Spleen (tissue), 11 donors: ENCODE results near the gene GRIK1. TPM values are rescaled to one million over a fixed set of nuclear protein-coding genes. Genes with fewer than 3 reads are reported as not detected.

Experiments
- DNase-seq: peaks from one replicate; pipeline ENCODE4 v3.0.0-alpha.2; 2020
- H3K27ac ChIP-seq, 8 donors: fragments of 200-600 bp; sonication (generic) in 7 of 8; 1 replicate in 4 of 8; 2 replicates in 4 of 8; pipeline versions ENCODE4 v1.5.0 to v1.8.0; 2016 to 2021; ENCODE audit warnings: inconsistent platforms in 4 of 8, mild to moderate bottlenecking in 4 of 8, moderate library complexity in 1 of 8
- H3K27me3 ChIP-seq, 7 donors: fragments of 200-600 bp; sonication (generic) in 6 of 7; replicated peaks in 1 of 7; 1 replicate in 4 of 7; 2 replicates in 3 of 7; pipeline versions ENCODE4 v1.5.0 to v1.8.0; 2016 to 2021; ENCODE audit warnings: inconsistent platforms in 3 of 7, mild to moderate bottlenecking in 1 of 7
- H3K36me3 ChIP-seq, 6 donors: fragments of 200-600 bp; sonication (generic) in 5 of 6; 1 replicate in 4 of 6; 2 replicates in 2 of 6; pipeline versions ENCODE4 v1.5.0 to v1.8.0; 2016 to 2021; ENCODE audit warnings: inconsistent platforms in 2 of 6
- H3K4me1 ChIP-seq, 6 donors: fragments of 200-600 bp; sonication (generic) in 5 of 6; 1 replicate in 3 of 6; 2 replicates in 3 of 6; pipeline versions ENCODE4 v1.5.0 to v1.8.0; 2016 to 2021; ENCODE audit warnings: inconsistent platforms in 3 of 6
- H3K4me3 ChIP-seq, 8 donors: fragments of 200-600 bp; sonication (generic) in 7 of 8; 1 replicate in 4 of 8; 2 replicates in 4 of 8; pipeline versions ENCODE4 v1.5.0 to v1.8.0; 2016 to 2021; ENCODE audit warnings: inconsistent platforms in 4 of 8, mild to moderate bottlenecking in 4 of 8, moderate library complexity in 2 of 8
- H3K9me3 ChIP-seq, 8 donors: fragments of 200-600 bp; sonication (generic) in 7 of 8; 1 replicate in 4 of 8; 2 replicates in 4 of 8; pipeline versions ENCODE4 v1.5.0 to v1.8.0; 2016 to 2021; ENCODE audit warnings: inconsistent platforms in 4 of 8
- POLR2A ChIP-seq, 3 donors: fragments of 450-650 bp; IDR thresholded peaks; one replicate each; pipeline ENCODE4 v1.5.1; 2017; ENCODE audit warnings: antibody characterized with exemption in 3 of 3, mild to moderate bottlenecking in 1 of 3
- POLR2AphosphoS5 ChIP-seq, 3 donors: sonication (generic); formaldehyde crosslinking; IDR thresholded peaks; one replicate each; pipeline ENCODE4 v1.5.1; 2017; ENCODE audit warnings: antibody characterized with exemption in 3 of 3
- WGBS, 5 donors: extraction: QIAGEN DNeasy Blood & Tissue Kit in 3 of 5; methylation state at CpG; one replicate each; pipeline versions ENCODE4 v1.1.5 to v1.1.7; 2013 to 2018; 5-methylcytosine and 5-hydroxymethylcytosine counted together
- intact Hi-C: fragments of 100-400 bp; cut with DNase I; formaldehyde crosslinking; loops from one replicate; pipeline ENCODE4 v1.15.0; 2023; ENCODE audit warnings: low total_unique reads
- polyA plus RNA-seq, 3 donors: library from polyadenylated mRNA; stranded (reverse); fragments of 200-250 nt; gene quantifications; one replicate each; pipeline ENCODE4 v1.2.1, GENCODE V29; 2013
- total RNA-seq, 7 donors: library from RNA; depleted of rRNA in 3 of 7; stranded (reverse); fragments of >200 nt in 3 of 7; fragmentation: NEBNext Ultra II Directional in 4 of 7; extraction: Animal tissue kit (Norgen Biotek cat#: 25700) in 4 of 7; gene quantifications; one replicate each; pipeline versions ENCODE4 v1.1.0 to v1.2.1, GENCODE V29; 2016 to 2021
- TF ChIP-seq, protein P1 (sequence below), 11 experiments: fragments of 200-600 bp in 7 of 11; fragments of 450-650 bp in 4 of 11; sonication (generic) in 4 of 11; IDR thresholded peaks in 8 of 11; conservative IDR thresholded peaks in 3 of 11; 1 replicate in 7 of 11; 2 replicates in 4 of 11; pipeline versions ENCODE4 v1.4.0 to v1.8.0; 2016 to 2021; ENCODE audit warnings: antibody characterized with exemption in 11 of 11, inconsistent platforms in 4 of 11, mild to moderate bottlenecking in 1 of 11
- donor health status: healthy with polysubstance abuse.
- donor health status: DM: no; HTN: no; CAD: no; lungs with moderate emphysema.
- donor health status: DM: no; HTN: no; CAD: no.
- donor health status: Bipolar disorder and iron deficiency.
- donor health status: healthy.
- donor health status: DM: no; HTN: no; CAD: no.
- donor health status: DM: yes; HTN: yes; CAD: no.

GRIK1 gene
- total and polyA plus RNA-seq, 10 donors = 0.02 to 0.17 (median 0.04) TPM; not detected in 7

DNA sequence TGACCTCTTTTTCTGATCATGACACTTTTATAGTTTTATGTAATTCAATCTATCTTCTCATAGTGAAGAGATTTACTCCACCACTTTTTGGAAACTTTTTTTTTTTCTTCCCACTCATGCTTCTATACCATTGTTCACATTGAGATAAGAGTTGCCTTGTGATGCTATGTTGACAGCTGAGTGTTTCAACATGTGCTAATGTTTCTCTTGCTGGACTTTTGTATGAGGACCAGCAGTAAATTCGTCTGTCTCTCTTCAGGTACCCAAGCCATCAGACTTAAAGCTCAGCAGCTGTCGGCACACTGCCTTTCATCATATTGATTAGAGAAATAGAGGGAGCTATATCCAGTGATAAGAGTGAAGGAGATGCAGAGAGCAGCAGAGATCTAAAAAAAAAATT lies 227.0 kb downstream of the GRIK1 start:
- DNase-seq = no peak
- Histone ChIP-seq H3K4me3 (no peak overlapping the region), H3K4me1 (no peaks in the 10 kb centered on the region), H3K27me3 (no peaks in the 10 kb centered on the region), H3K9me3 (peaks cover 0 to 30% (median 19%) of the 10 kb centered on the region in 8 donors), H3K27ac (no peak overlapping the region), H3K36me3 (no peaks in the 10 kb centered on the region)
- intact Hi-C loops = no loop called here
- 86 to 92% (median 90%) methylated on average over 2 of the region's 2 CpGs for WGBS, 5 donors
- no peak for TF ChIP-seq POLR2AphosphoS5 (IDR thresholded peaks at IDR 0.05)
- no peak for TF ChIP-seq POLR2A (IDR thresholded peaks at IDR 0.05)
- TF ChIP-seq, protein P1, sequence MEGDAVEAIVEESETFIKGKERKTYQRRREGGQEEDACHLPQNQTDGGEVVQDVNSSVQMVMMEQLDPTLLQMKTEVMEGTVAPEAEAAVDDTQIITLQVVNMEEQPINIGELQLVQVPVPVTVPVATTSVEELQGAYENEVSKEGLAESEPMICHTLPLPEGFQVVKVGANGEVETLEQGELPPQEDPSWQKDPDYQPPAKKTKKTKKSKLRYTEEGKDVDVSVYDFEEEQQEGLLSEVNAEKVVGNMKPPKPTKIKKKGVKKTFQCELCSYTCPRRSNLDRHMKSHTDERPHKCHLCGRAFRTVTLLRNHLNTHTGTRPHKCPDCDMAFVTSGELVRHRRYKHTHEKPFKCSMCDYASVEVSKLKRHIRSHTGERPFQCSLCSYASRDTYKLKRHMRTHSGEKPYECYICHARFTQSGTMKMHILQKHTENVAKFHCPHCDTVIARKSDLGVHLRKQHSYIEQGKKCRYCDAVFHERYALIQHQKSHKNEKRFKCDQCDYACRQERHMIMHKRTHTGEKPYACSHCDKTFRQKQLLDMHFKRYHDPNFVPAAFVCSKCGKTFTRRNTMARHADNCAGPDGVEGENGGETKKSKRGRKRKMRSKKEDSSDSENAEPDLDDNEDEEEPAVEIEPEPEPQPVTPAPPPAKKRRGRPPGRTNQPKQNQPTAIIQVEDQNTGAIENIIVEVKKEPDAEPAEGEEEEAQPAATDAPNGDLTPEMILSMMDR (IDR thresholded peaks at IDR 0.05 in 8 of 11, conservative IDR thresholded peaks at IDR 0.05 in 3 of 11) = no peak

DNA sequence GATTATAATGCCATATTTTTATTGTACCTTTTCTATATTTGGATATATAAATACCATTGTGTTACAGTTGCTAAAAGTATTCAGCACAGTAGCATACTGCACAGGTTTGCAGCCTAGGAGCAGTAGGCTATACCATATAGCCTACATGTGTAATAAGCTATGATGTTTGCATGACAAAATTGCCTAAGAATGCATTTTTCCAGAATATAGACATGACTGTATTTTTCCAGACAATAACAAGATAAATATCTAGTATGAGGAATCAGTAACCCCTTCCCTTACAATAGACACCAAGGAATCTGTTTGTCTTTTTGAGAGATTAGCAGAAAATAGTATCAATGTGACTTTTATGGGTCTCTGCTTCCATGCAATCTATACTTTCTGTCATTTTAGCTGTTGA lies 228.6 kb downstream of the GRIK1 start:
- intact Hi-C loops = no loop called here
- peaks cover 0 to 14% (median 5%) of the 10 kb centered on the region in 8 donors for H3K9me3 ChIP-seq
- no peak overlapping the region for H3K27ac ChIP-seq
- H3K4me1 ChIP-seq = no peaks in the 10 kb centered on the region
- DNase-seq = no peak
- no peak overlapping the region for H3K4me3 ChIP-seq
- no peaks in the 10 kb centered on the region for H3K36me3 ChIP-seq
- H3K27me3 ChIP-seq = no peaks in the 10 kb centered on the region
- no peak for TF ChIP-seq POLR2AphosphoS5 (IDR thresholded peaks at IDR 0.05)
- TF ChIP-seq POLR2A (IDR thresholded peaks at IDR 0.05) = no peak
- TF ChIP-seq, protein P1 (IDR thresholded peaks at IDR 0.05 in 8 of 11, conservative IDR thresholded peaks at IDR 0.05 in 3 of 11) = no peak

DNA sequence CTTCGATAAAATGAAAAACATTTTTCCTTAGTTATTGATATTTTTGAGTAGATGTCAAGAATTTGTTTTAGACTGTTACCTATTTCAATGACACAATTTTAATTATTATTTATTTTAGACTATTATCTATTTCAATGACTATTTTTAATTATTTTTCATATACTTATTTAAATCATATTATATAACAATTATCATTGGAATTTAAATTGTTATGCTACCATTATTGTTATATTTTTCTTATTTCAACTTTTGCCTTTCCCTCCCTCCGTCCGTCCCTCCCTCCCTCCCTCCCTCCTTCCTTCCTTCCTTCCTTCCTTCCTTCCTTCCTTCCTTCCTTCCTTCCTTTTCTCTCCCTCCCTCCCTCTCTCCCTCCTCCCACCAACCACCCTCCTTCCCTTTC lies 229.3 kb downstream of the GRIK1 start:
- intact Hi-C loops = no loop called here

DNA sequence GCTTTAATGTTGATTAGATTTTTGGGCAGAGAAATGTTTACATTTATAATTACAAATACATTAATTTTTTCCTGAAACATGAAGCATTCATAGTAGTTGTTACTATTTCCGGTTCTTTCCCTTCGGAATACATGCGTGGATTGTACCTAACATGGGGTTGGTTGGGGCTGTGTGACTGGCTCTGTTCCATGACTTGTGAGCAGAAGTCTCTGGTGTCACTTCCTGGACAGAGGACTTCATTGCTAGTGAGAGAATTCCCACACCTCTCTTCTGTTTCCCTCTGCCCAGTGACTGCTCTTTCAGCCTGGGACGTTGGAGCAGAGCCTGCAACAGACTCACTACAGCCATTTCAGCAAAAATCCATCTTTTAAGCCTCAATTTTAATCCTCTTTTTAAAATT lies 231.4 kb downstream of the GRIK1 start:
- intact Hi-C loops = no loop called here
- WGBS, 5 donors = 79 to 87% (median 86%) methylated on average over 4 of the region's 4 CpGs
- DNase-seq = no peak
- H3K9me3 ChIP-seq = no peaks in the 10 kb centered on the region
- H3K36me3 ChIP-seq = no peaks in the 10 kb centered on the region
- TF ChIP-seq POLR2A (IDR thresholded peaks at IDR 0.05) = no peak
- H3K4me3 ChIP-seq = no peak overlapping the region
- no peak overlapping the region for H3K27ac ChIP-seq
- no peaks in the 10 kb centered on the region for H3K4me1 ChIP-seq
- H3K27me3 ChIP-seq = no peaks in the 10 kb centered on the region

More for the DNA sequence above, 229.3 kb downstream of the GRIK1 start:
- no peak for DNase-seq
- TF ChIP-seq POLR2AphosphoS5 (IDR thresholded peaks at IDR 0.05) (no peak), POLR2A (IDR thresholded peaks at IDR 0.05) (no peak)
- TF ChIP-seq, protein P1 (IDR thresholded peaks at IDR 0.05 in 8 of 11, conservative IDR thresholded peaks at IDR 0.05 in 3 of 11) = no peak
- Histone ChIP-seq H3K4me3 (no peak overlapping the region), H3K4me1 (no peaks in the 10 kb centered on the region), H3K9me3 (peaks cover 0 to 7% (median 0%) of the 10 kb centered on the region in 8 donors), H3K36me3 (no peaks in the 10 kb centered on the region), H3K27me3 (no peaks in the 10 kb centered on the region), H3K27ac (no peak overlapping the region)
- 50 to 72% (median 65%) methylated on average over 3 of the region's 3 CpGs for WGBS, 5 donors

- Histone ChIP-seq H3K27ac (no peak overlapping the region), H3K36me3 (no peaks in the 10 kb centered on the region), H3K4me1 (no peaks in the 10 kb centered on the region), H3K27me3 (no peaks in the 10 kb centered on the region), H3K9me3 (peaks cover 0 to 1% (median under 1%) of the 10 kb centered on the region in 8 donors), H3K4me3 (no peak overlapping the region)
- TF ChIP-seq POLR2AphosphoS5 (IDR thresholded peaks at IDR 0.05) (no peak), POLR2A (IDR thresholded peaks at IDR 0.05) (no peak)
- TF ChIP-seq, protein P1 (IDR thresholded peaks at IDR 0.05 in 8 of 11, conservative IDR thresholded peaks at IDR 0.05 in 3 of 11) = no peak
- DNase-seq = no peak
- intact Hi-C loops = no loop called here
- WGBS, 5 donors = 71 to 89% (median 80%) methylated on average over 1 of the region's 1 CpG
Observed at GRCh38 chr21:29704719-29705118, 235.1 kb downstream of the GRIK1 start.
